Cardiac muscle cell (in vitro differentiated cells and primary cell): ENCODE results near the gene SPI1. TPM values are rescaled to one million over a fixed set of nuclear protein-coding genes. Genes with fewer than 3 reads are reported as not detected.
A peak's percentile ranks its signal among the peaks of the same experiment; 100 is the strongest.

Experiments
- DNase-seq, 2 donors: peaks; one replicate each; pipeline versions ENCODE4 v3.0.0 to v3.0.0-alpha.2; 2010 to 2017; ENCODE audit warnings: low read depth in 1 of 2, low spot score in 1 of 2
- H3K27ac ChIP-seq: fragments of 200-600 bp; sonication (generic); 2 replicates; pipeline ENCODE4 v1.5.1; 2016
- H3K27me3 ChIP-seq: fragments of 200-600 bp; sonication (generic); 2 replicates; pipeline ENCODE4 v1.6.0; 2016; ENCODE audit warnings: control low read depth
- H3K36me3 ChIP-seq: fragments of 200-600 bp; sonication (generic); 2 replicates; pipeline ENCODE4 v1.5.1; 2016; ENCODE audit warnings: control low read depth
- H3K4me1 ChIP-seq: fragments of 200-600 bp; sonication (generic); 2 replicates; pipeline ENCODE4 v1.8.1; 2017; ENCODE audit warnings: low read depth, mild to moderate bottlenecking, mixed run types
- H3K4me3 ChIP-seq: fragments of 200-600 bp; sonication (generic); 2 replicates; pipeline ENCODE4 v1.5.1; 2016; ENCODE audit warnings: mild to moderate bottlenecking
- H3K9me3 ChIP-seq: fragments of 200-600 bp; sonication (generic); 2 replicates; pipeline ENCODE4 v1.5.1; 2017; ENCODE audit warnings: low read depth, mild to moderate bottlenecking, control low read depth
- polyA plus RNA-seq: library from polyadenylated mRNA; unstranded; fragments of >200 nt; fragmentation: Nextera tagmentation; extraction: Ambion mirVana; gene quantifications from 2 replicates; pipeline ENCODE4 v1.2.1, GENCODE V29; 2016
- total RNA-seq: library from RNA; depleted of rRNA; stranded (reverse); fragments of >200 nt; gene quantifications from 2 replicates; pipeline ENCODE4 v1.2.3, GENCODE V29; 2016
- TF ChIP-seq, protein P1 (sequence below): IDR thresholded peaks from 2 replicates; pipeline ENCODE4 v1.5.1; 2012; ENCODE audit warnings: low read depth, mild to moderate bottlenecking, low read length

The SPI1 gene
- total and polyA plus RNA-seq, 2 experiments from 2014 or later, result 0.56 TPM; not detected in 1

DNA sequence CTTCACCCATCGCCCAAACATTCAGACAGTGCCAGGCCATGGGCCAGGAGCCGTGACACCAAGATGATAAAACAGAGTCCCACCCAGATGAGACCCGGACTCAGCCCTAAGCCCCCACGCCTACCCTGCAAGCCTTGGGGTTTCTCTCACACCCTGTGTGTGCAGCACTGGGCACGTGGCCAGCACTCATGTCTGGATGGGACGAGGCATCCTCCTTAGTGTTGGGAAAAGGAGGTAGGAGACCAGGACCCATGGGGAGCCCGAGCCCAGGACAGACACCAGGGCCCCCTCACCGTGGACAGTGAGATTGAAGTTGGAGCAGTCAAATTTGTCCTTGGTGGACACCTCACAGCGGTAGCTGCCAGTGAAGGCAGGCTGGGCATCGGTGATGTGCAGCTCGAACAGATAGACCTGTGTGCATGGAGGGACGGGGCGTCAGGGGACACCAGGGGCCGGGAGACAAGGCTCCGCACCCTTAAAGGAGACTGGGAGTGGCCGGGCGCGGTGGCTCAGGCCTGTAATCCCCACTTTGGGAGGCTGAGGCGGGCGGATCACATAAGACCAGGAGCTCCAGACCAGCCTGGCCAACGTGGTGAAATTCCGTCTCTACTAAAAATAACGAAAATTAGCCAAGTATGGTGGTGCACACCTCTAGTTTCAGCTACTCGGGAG is 30.1 kb downstream of the SPI1 start:
- TF ChIP-seq, protein P1, sequence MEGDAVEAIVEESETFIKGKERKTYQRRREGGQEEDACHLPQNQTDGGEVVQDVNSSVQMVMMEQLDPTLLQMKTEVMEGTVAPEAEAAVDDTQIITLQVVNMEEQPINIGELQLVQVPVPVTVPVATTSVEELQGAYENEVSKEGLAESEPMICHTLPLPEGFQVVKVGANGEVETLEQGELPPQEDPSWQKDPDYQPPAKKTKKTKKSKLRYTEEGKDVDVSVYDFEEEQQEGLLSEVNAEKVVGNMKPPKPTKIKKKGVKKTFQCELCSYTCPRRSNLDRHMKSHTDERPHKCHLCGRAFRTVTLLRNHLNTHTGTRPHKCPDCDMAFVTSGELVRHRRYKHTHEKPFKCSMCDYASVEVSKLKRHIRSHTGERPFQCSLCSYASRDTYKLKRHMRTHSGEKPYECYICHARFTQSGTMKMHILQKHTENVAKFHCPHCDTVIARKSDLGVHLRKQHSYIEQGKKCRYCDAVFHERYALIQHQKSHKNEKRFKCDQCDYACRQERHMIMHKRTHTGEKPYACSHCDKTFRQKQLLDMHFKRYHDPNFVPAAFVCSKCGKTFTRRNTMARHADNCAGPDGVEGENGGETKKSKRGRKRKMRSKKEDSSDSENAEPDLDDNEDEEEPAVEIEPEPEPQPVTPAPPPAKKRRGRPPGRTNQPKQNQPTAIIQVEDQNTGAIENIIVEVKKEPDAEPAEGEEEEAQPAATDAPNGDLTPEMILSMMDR, result no peak
- Histone ChIP-seq H3K27ac (peak overlapping the region; percentile 23), H3K36me3 (peaks cover 44% of the 10 kb centered on the region), H3K9me3 (no peaks in the 10 kb centered on the region), H3K27me3 (no peaks in the 10 kb centered on the region), H3K4me3 (no peak overlapping the region), H3K4me1 (peaks cover 36% of the 10 kb centered on the region)
- DNase-seq, result no peak

DNA sequence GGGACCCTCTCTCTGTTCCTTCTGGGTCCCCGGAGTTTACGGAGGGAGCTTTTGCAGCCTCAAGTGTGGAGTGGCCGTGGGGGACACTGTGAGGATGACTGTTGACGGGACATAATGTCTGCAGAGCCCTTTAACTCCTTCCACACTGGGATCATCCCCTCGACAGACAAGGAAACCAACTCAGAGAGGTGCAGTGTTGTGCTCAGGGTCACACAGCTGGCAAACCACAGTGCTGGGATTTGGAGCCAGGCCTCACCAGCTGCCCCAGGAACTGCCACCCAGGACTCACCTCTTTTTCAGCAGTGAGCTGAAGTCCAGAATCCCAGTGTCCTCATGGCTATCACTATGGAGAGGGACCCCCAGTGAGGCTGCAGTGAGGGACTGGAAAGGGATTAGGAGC is 31.2 kb downstream of the SPI1 start:
- peak overlapping the region; percentile 45 for H3K27ac ChIP-seq
- H3K4me1 ChIP-seq, result peaks cover 24% of the 10 kb centered on the region
- H3K36me3 ChIP-seq, result peaks cover 49% of the 10 kb centered on the region
- no peak overlapping the region for H3K4me3 ChIP-seq
- H3K27me3 ChIP-seq, result no peaks in the 10 kb centered on the region
- DNase-seq, result no peak
- TF ChIP-seq, protein P1, result no peak
- H3K9me3 ChIP-seq, result no peaks in the 10 kb centered on the region

DNA sequence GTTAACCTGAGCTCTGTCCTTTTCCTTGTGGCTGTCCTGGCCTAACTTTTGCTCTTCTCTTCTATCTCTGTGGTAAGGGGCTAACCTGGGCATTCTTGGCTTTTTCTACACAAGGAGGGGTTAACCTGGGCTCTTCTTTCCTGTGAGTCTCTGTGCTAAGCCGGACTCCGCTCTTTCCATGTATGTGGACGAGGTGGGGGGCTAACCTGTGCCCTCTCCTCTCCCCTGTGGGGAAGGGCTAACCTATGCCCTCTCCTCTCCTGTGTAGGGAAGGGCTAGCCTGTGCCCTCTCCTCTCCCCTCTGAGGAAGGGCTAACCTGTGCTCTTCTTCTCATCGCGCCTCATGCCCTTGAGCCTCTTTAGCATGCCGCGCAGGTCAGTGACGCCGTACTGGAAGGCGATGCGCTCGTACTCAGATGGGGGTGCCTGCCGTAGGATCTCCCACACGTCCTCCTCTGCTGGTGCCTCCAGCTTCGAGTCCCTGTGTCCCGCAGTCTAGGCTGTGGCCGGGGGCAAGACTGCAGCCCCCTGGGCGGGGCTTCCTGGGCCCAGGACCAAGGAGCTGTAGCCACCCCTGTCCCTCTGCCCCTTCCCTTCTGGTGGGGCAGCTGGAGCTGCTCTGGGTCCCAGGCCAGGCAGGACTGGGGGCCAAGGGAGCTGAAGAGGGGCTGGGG is 32.3 kb downstream of the SPI1 start:
- no peak overlapping the region for H3K4me3 ChIP-seq
- TF ChIP-seq, protein P1, result no peak
- H3K27ac ChIP-seq, result no peak overlapping the region
- H3K36me3 ChIP-seq, result peaks cover 58% of the 10 kb centered on the region
- peaks cover 16% of the 10 kb centered on the region for H3K4me1 ChIP-seq
- no peak for DNase-seq
- H3K9me3 ChIP-seq, result no peaks in the 10 kb centered on the region
- H3K27me3 ChIP-seq, result no peaks in the 10 kb centered on the region

DNA sequence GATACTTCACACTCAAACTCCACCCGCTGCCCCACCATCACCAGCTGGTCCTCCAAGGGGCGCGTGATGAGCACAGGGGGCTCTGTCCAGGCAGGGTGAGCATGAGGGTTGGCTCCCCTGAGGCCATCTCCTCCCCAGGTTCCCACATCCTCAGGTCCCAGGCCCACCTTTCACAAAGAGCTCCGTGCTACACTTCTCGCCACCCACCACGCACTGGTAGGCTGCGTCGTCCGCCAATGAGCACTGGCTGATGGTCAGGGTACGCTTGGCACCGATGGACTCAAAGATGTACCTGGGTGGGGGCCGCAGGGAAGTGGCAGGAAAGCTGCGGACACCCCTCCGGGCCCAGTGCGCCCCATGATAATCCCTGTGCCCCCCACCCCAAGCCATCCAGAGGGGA is 35.5 kb downstream of the SPI1 start:
- Histone ChIP-seq H3K4me3 (no peak overlapping the region), H3K27me3 (no peaks in the 10 kb centered on the region), H3K4me1 (no peaks in the 10 kb centered on the region), H3K27ac (peak overlapping the region; percentile 28), H3K36me3 (peaks cover 80% of the 10 kb centered on the region), H3K9me3 (no peaks in the 10 kb centered on the region)
- TF ChIP-seq, protein P1, result no peak
- DNase-seq, result no peak

DNA sequence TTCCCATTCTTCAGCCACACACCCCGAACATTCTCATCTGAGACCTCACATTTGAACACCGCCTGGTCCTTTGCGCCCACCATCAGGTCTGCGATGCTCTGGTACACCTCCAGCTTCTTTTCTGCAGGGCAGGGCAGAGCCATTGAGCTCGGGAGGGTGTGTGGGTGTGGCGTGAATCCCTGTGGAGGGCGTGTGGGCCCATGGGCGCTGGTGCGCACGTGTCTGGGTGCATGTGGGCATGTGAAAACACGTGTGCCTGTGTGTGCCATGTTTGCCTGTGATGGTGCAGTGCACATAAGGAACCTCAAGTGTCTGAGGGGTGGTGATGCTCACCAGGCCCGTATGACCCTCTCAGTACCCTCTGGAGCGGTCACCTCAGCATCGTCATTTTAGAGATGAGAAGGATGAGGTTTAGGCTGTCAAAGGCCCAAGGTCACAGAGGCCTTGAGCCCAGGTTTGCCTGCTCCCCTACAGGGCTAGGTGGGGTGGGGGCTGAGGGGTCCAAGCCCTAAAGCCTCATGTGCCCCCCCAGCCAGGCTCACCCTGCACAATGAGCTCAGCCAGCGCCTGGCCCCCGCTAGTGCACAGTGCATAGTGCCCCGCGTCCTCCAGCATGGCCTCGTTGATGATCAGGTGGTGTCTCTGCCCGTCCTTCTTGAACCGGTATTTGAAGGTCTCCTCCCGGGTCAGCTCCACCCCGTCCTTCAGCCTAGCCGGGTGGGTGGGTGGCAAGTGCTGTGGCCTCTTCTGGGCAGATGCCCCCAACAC is 36.1 kb downstream of the SPI1 start:
- no peak overlapping the region for H3K4me3 ChIP-seq
- peak overlapping the region; percentile 60 for H3K27ac ChIP-seq
- TF ChIP-seq, protein P1, result no peak
- H3K4me1 ChIP-seq, result no peaks in the 10 kb centered on the region
- H3K27me3 ChIP-seq, result no peaks in the 10 kb centered on the region
- DNase-seq, result no peak
- peaks cover 75% of the 10 kb centered on the region for H3K36me3 ChIP-seq
- H3K9me3 ChIP-seq, result no peaks in the 10 kb centered on the region
